NCI-H2196 treated with DMSO at 0.1 percent for 48 hours (cell line): ENCODE results near the gene PGGT1B.

ENCODE experiments used
- DNase-seq: peaks from one replicate; lab custom pipeline; 2025; ENCODE audit not compliant: unreplicated experiment; lab: John Stamatoyannopoulos, UW

Gene PGGT1B

GRCh38 chr5:115181757-115182156 lies 80.9 kb downstream of the PGGT1B start:
- DNase-seq: no peak

GRCh38 chr5:115180165-115180709 lies 82.4 kb downstream of the PGGT1B start:
- no peak for DNase-seq

- no peak for DNase-seq
These were observed 83.1 kb downstream of the PGGT1B start for GRCh38 chr5:115179394-115180164.

- no peak for DNase-seq
These were observed 83.7 kb downstream of the PGGT1B start for GRCh38 chr5:115179030-115179393.

- no peak for DNase-seq
These were observed 91.7 kb downstream of the PGGT1B start for GRCh38 chr5:115170929-115171510.

GRCh38 chr5:115170134-115170928 lies 92.3 kb downstream of the PGGT1B start:
- DNase-seq: no peak

GRCh38 chr5:115169487-115170133 lies 93.1 kb downstream of the PGGT1B start, which contains the start of gene TRIM36:
TRIM36 (minus strand) TSS chr5:115169908; CDS start chr5:115169634, 274 bp downstream.
- DNase-seq: peak; percentile 90

- no peak for DNase-seq
These were observed 93.7 kb downstream of the PGGT1B start for GRCh38 chr5:115168829-115169486.

- DNase-seq: no peak
These were observed 95.8 kb downstream of the PGGT1B start for GRCh38 chr5:115166744-115167393.

- no peak for DNase-seq
These were observed 96.9 kb downstream of the PGGT1B start for GRCh38 chr5:115165790-115166189.

- DNase-seq: no peak
These were observed 101.7 kb downstream of the PGGT1B start for GRCh38 chr5:115160975-115161475.
